Bronchial epithelial cell (primary cell): ENCODE results near the gene SPRED2. TPM values are rescaled to one million over a fixed set of nuclear protein-coding genes. Genes with fewer than 3 reads are reported as not detected.
A peak's percentile ranks its signal among the peaks of the same experiment; 100 is the strongest.

Source experiments
- DNase-seq: peaks from one replicate; pipeline ENCODE4 v3.0.0-alpha.2; 2010; ENCODE audit warnings: low read depth
- FAIRE-seq: peaks from 2 replicates; lab custom pipeline; 2011; peaks lifted over from hg19 to GRCh38; lab: Jason Lieb, UNC
- H3K27me3 ChIP-seq: 2 replicates; pipeline ENCODE4 v1.5.1; 2011; ENCODE audit warnings: low read length; ENCODE audit not compliant: control insufficient read depth, insufficient read depth
- H3K36me3 ChIP-seq: 2 replicates; pipeline ENCODE4 v1.5.1; 2011; ENCODE audit warnings: low read length; ENCODE audit not compliant: control insufficient read depth, insufficient read depth
- H3K4me3 ChIP-seq: 2 replicates; pipeline ENCODE4 v1.5.1; 2011; ENCODE audit warnings: mild to moderate bottlenecking, low read depth, low read length, control low read depth
- total RNA-seq: library from RNA; depleted of rRNA; stranded (reverse); fragments of >200 nt; gene quantifications from 2 replicates; pipeline ENCODE4 v1.2.1, GENCODE V29; 2014
- TF ChIP-seq, protein P1 (sequence below): IDR thresholded peaks from 2 replicates; pipeline ENCODE4 v1.5.1; 2011; ENCODE audit warnings: mild to moderate bottlenecking, moderate library complexity, low read length, control low read depth, inconsistent platforms; ENCODE audit not compliant: insufficient read depth, severe bottlenecking

The SPRED2 gene
- total RNA-seq, 1 donor from 2014 or later: 3.4 TPM

DNA sequence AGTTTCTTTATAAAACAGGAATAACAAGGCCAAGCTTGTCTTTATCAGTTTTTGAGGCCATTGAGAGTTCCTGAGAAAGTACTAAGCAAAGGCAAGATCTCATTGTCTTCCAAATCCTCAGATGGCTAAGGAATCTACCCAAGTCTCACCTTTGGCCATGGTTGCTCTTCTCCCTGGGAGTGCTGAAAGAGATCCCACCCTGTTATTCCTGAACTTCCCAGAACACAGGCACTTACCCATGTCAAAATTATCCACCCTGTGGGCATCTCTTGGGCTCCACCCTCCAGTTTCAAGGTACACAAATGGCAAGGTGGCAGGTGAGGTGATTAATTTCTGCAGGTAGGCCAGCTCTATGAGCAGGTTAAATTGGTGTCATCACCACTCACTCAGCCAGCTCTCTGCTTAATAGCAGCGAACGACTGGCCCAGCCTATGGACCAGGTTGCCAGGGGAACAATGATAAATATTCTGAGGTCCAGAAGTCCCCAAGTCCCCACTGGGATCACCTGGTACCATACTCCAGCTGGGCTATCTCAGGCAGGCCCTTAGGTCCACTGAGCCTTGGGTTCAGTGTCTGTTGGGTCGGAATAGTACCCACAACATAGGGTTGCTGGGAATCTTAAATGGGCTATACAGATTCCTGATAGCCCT is 2.3 kb upstream of the SPRED2 start:
- H3K4me3 ChIP-seq: no peak overlapping the region
- no peaks in the 10 kb centered on the region for H3K36me3 ChIP-seq
- FAIRE-seq: no peak
- TF ChIP-seq, protein P1, sequence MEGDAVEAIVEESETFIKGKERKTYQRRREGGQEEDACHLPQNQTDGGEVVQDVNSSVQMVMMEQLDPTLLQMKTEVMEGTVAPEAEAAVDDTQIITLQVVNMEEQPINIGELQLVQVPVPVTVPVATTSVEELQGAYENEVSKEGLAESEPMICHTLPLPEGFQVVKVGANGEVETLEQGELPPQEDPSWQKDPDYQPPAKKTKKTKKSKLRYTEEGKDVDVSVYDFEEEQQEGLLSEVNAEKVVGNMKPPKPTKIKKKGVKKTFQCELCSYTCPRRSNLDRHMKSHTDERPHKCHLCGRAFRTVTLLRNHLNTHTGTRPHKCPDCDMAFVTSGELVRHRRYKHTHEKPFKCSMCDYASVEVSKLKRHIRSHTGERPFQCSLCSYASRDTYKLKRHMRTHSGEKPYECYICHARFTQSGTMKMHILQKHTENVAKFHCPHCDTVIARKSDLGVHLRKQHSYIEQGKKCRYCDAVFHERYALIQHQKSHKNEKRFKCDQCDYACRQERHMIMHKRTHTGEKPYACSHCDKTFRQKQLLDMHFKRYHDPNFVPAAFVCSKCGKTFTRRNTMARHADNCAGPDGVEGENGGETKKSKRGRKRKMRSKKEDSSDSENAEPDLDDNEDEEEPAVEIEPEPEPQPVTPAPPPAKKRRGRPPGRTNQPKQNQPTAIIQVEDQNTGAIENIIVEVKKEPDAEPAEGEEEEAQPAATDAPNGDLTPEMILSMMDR: no peak
- no peak for DNase-seq
- H3K27me3 ChIP-seq: no peaks in the 10 kb centered on the region

DNA sequence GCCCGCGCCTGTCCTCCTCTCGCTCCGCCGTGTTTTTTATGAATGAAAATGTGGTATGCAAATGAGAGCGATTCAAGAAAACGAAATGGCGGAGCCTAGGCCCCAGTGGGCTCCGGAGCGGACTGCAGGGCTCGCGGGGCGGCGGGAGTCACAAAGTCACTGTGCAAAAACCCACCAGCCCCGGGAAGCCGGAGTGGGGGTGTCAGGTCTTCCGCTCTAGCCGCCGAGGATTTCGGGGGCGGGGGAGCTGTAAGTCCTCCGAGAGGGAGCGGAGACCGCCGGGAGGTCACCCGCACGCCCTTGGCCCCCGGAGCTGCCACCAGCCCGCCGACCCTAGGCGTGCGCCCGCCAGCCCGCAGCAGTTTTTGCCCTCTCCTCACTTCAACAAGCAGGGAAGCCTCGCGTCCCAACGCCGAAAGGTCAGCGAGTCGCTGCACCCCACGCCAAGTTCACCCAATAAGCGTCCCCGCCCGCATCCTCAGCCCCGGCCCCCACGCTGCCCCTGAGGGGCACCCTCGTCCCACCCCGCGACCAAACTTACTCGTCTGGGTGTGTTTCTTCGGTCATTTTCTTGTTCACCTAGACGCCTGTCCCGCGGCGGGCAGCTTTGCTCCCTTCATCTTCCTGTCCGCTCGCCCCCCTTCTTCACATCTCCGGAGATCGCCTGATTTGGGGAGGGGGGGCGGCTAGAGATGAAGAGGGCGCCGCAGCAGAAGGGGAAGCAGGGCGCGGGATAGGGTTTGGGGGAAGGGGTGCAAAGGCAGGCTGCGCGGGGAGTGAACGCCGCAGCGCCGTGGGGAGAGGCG is 775 bp downstream of the SPRED2 start:
- Histone ChIP-seq H3K27me3 (no peaks in the 10 kb centered on the region), H3K4me3 (peak overlapping the region; percentile 96), H3K36me3 (no peaks in the 10 kb centered on the region)
- DNase-seq (no peak), FAIRE-seq (no peak)
- TF ChIP-seq, protein P1: no peak

DNA sequence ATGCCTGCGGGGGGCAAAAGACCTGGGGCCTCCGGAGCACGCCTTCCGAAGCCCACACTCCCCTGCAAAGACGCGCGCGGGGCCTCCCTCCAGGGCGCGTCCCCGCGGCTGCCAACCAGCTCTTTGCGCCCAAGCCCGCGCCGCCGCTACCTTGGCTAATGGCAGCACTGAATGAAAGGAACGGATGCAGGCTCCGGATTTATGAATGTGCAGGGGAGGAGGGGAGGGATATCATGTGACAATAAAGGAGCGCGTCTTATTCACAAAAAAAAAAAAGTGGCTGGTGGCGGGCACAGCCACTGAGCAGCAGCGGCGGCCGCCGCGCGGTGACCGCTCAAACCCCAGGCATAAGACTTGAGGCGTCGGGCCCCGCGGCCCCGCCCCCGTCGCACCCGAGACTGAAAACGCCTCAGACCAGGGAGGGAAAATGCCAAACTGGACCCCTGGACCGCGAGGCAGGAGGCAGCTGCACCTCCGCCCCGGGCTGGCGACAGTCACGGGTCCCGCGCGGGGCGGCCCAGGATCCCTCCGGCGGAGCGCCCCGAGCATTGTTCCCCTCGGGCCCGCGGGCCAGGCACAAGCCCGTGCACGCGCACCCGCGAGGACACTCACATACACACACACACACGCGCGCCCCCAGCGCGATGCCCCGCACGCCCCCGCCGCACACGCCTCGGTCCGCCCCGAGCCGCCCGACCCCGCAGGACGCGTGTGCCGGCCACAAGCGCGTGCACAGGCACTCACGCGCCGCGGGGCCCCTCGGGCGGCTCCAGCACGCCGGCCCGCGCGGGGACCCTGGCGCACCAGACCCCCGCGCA is 1.6 kb downstream of the SPRED2 start:
- Histone ChIP-seq H3K27me3 (no peaks in the 10 kb centered on the region), H3K36me3 (no peaks in the 10 kb centered on the region), H3K4me3 (peak overlapping the region; percentile 96)
- TF ChIP-seq, protein P1: peak; percentile 3
- DNase-seq: no peak
- FAIRE-seq: no peak

DNA sequence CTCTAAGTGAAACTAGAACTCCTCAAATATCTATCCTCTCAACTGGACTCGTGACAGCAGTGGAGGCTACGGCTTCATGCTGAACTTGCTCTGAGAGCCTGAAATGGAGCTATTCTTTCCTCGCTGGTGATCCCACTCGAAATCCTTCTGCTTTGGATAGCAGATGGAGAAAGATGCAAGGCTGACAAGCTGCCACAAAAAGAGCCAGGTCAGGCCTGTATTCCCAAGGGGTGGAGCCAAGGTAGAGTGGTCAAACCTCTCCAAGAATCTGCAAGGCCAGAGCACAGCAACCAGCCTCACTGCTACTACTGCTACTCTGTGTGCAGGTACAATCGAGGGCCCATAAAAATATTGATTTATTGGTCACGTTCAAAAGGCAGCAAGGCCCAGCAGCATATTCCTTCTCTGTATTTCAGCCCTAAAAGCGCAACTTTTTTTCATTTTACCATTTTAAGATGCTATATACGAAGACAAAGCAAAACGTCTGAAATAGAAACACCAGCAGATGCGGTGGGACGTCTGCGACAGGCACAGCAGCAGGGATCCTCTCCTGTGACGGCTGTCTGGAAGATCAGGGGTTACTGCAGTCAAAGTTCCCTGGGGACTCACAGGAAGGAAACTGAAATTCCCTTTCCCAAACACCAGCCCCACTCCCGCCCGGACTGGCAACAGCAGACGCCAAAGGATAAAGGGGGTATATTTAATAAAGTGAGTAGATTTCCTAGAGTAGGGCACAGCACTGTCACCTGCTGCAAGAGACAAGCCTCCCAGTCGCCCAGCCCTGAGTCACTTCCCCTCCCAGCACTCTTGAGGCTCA is 2.4 kb downstream of the SPRED2 start:
- Histone ChIP-seq H3K27me3 (no peaks in the 10 kb centered on the region), H3K4me3 (peak overlapping the region; percentile 96), H3K36me3 (no peaks in the 10 kb centered on the region)
- FAIRE-seq (no peak), DNase-seq (no peak)
- TF ChIP-seq, protein P1: no peak

DNA sequence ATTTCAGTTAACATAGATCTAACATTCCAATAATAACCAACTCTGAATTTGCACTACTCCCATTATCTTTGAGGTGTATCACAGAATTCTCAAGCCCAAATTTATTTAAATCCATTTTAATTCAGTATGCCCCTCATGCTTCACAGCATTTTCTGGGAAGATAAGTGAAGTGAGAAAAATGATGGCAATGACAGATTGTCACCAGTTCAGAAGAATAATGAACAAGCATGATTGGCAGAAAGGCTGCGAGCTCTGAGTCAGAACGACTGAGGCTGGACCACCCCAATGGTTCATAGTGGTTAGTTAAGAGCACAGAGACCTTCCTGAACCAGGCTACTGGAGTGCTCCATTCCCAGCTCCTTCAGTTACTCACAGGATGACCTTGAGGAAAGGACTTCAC is 4.9 kb downstream of the SPRED2 start:
- TF ChIP-seq, protein P1: no peak
- FAIRE-seq: no peak
- no peak overlapping the region for H3K4me3 ChIP-seq
- DNase-seq: no peak
- no peaks in the 10 kb centered on the region for H3K36me3 ChIP-seq
- H3K27me3 ChIP-seq: no peaks in the 10 kb centered on the region
